H9 (cell line): ENCODE measurements around the gene SCN1A. TPM values are rescaled to one million over a fixed set of nuclear protein-coding genes. Genes with fewer than 3 reads are reported as not detected.

Experiments used
- DNase-seq: peaks from one replicate; pipeline ENCODE4 v3.0.0-alpha.2; 2017
- H2AFZ ChIP-seq: one replicate; pipeline ENCODE4 v1.6.1; 2013; ENCODE audit warnings: mild to moderate bottlenecking, low read length, control low read depth, moderate library complexity
- H2AK5ac ChIP-seq: 2 replicates; pipeline ENCODE4 v1.6.1; 2013; ENCODE audit warnings: low read length, control low read depth, mixed read lengths; ENCODE audit not compliant: insufficient read length
- H2BK120ac ChIP-seq: one replicate; pipeline ENCODE4 v1.6.1; 2013; ENCODE audit warnings: low read depth, mild to moderate bottlenecking, low read length, control low read depth, inconsistent platforms; ENCODE audit not compliant: poor library complexity, severe bottlenecking
- H2BK12ac ChIP-seq: 2 replicates; pipeline ENCODE4 v1.6.1; 2013; ENCODE audit warnings: low read length, control low read depth, mixed read lengths, low read depth; ENCODE audit not compliant: insufficient read length
- H2BK15ac ChIP-seq: 2 replicates; pipeline ENCODE4 v1.6.1; 2013; ENCODE audit warnings: low read depth, low read length, control low read depth
- H2BK20ac ChIP-seq: one replicate; pipeline ENCODE4 v1.6.1; 2013; ENCODE audit warnings: low read depth, mild to moderate bottlenecking, low read length, control low read depth, inconsistent platforms; ENCODE audit not compliant: poor library complexity, severe bottlenecking
- H2BK5ac ChIP-seq: 2 replicates; pipeline ENCODE4 v1.6.1; 2013; ENCODE audit warnings: low read length, control low read depth, mixed read lengths; ENCODE audit not compliant: insufficient read length
- H3K14ac ChIP-seq: 2 replicates; pipeline ENCODE4 v1.6.1; 2013; ENCODE audit warnings: low read length, control low read depth; ENCODE audit not compliant: insufficient read depth
- H3K18ac ChIP-seq: 2 replicates; pipeline ENCODE4 v1.6.1; 2013; ENCODE audit warnings: low read depth, mild to moderate bottlenecking, mixed read lengths, low read length, control low read depth; ENCODE audit not compliant: insufficient read length
- H3K23ac ChIP-seq: 2 replicates; pipeline ENCODE4 v1.6.1; 2013; ENCODE audit warnings: low read length, control low read depth, mixed read lengths, low read depth; ENCODE audit not compliant: insufficient read length
- H3K23me2 ChIP-seq: 2 replicates; pipeline ENCODE4 v1.6.1; 2013; ENCODE audit warnings: low read depth, mild to moderate bottlenecking, mixed read lengths, low read length, control low read depth; ENCODE audit not compliant: insufficient read length, poor library complexity, severe bottlenecking
- H3K27ac ChIP-seq: 2 replicates; pipeline ENCODE4 v1.5.1; 2013; ENCODE audit warnings: low read length, control low read depth, mixed read lengths, low read depth; ENCODE audit not compliant: insufficient read length
- H3K27me3 ChIP-seq: 2 replicates; pipeline ENCODE4 v1.6.1; 2013; ENCODE audit warnings: low read length, control low read depth, inconsistent platforms; ENCODE audit not compliant: insufficient read depth
- H3K4ac ChIP-seq: 2 replicates; pipeline ENCODE4 v1.6.1; 2013; ENCODE audit warnings: low read depth, mild to moderate bottlenecking, control low read depth, inconsistent platforms, low read length, moderate library complexity
- H3K4me1 ChIP-seq: 2 replicates; pipeline ENCODE4 v1.6.1; 2013; ENCODE audit warnings: low read length, control low read depth, inconsistent platforms; ENCODE audit not compliant: insufficient read depth
- H3K4me2 ChIP-seq: 2 replicates; pipeline ENCODE4 v1.6.1; 2013; ENCODE audit warnings: low read length, control low read depth, mixed read lengths; ENCODE audit not compliant: insufficient read length, insufficient read depth
- H3K56ac ChIP-seq: 2 replicates; pipeline ENCODE4 v1.6.1; 2013; ENCODE audit warnings: low read depth, mild to moderate bottlenecking, mixed read lengths, low read length, control low read depth; ENCODE audit not compliant: insufficient read length
- H3K79me1 ChIP-seq: 2 replicates; pipeline ENCODE4 v1.6.1; 2013; ENCODE audit warnings: low read depth, mild to moderate bottlenecking, moderate library complexity, low read length, control low read depth, inconsistent platforms; ENCODE audit not compliant: insufficient read depth, poor library complexity, severe bottlenecking
- H3K79me2 ChIP-seq: 2 replicates; pipeline ENCODE4 v1.6.1; 2013; ENCODE audit warnings: low read length, control low read depth, inconsistent platforms; ENCODE audit not compliant: insufficient read depth
- H3K9ac ChIP-seq: 2 replicates; pipeline ENCODE4 v1.6.1; 2013; ENCODE audit warnings: low read length, control low read depth, mixed read lengths; ENCODE audit not compliant: insufficient read length; ENCODE audit errors: extremely low read depth
- H3K9me3 ChIP-seq: one replicate; pipeline ENCODE4 v1.6.1; 2013; ENCODE audit warnings: low read depth, low read length, inconsistent platforms; ENCODE audit not compliant: control insufficient read depth
- H3T11ph ChIP-seq: one replicate; pipeline ENCODE4 v1.6.1; 2013; ENCODE audit warnings: mild to moderate bottlenecking, low read length, control low read depth, inconsistent platforms
- H4K20me1 ChIP-seq: one replicate; pipeline ENCODE4 v1.6.1; 2013; ENCODE audit not compliant: control insufficient read depth, insufficient read length, insufficient read depth
- H4K5ac ChIP-seq: 2 replicates; pipeline ENCODE4 v1.6.1; 2013; ENCODE audit warnings: low read depth, mild to moderate bottlenecking, mixed read lengths, low read length, control low read depth; ENCODE audit not compliant: insufficient read length
- H4K8ac ChIP-seq: replicated peaks from 2 replicates; pipeline ENCODE4 v1.6.1; 2013; ENCODE audit warnings: low read length, control low read depth, mixed read lengths, low read depth; ENCODE audit not compliant: insufficient read length
- H4K91ac ChIP-seq: 2 replicates; pipeline ENCODE4 v1.6.1; 2013; ENCODE audit warnings: low read depth, mild to moderate bottlenecking, moderate library complexity, mixed read lengths, low read length, control low read depth; ENCODE audit not compliant: insufficient read length
- H3K27ac Mint-ChIP-seq, 3 experiments: 2 replicates in 2 of 3; 3 replicates in 1 of 3; pipeline ENCODE4 v1.8.0; 2020 to 2021; ENCODE audit warnings: mixed read lengths in 3 of 3, mild to moderate bottlenecking in 1 of 3, moderate library complexity in 1 of 3
- H3K27me3 Mint-ChIP-seq: 2 replicates; pipeline ENCODE4 v1.8.0; 2021; ENCODE audit warnings: low read depth, mild to moderate bottlenecking, moderate library complexity, mixed read lengths
- H3K36me3 Mint-ChIP-seq, 3 experiments: 2 replicates in 2 of 3; 3 replicates in 1 of 3; pipeline ENCODE4 v1.8.0; 2020 to 2021; ENCODE audit warnings: low read depth in 3 of 3, mixed read lengths in 3 of 3; ENCODE audit not compliant: insufficient read depth in 1 of 3
- H3K4me1 Mint-ChIP-seq, 2 experiments: 2 replicates each; pipeline ENCODE4 v1.8.0; 2020; ENCODE audit warnings: mixed read lengths in 2 of 2
- H3K4me3 Mint-ChIP-seq, 2 experiments: 2 replicates in 1 of 2; 3 replicates in 1 of 2; pipeline ENCODE4 v1.8.0; 2020 to 2021; ENCODE audit warnings: mild to moderate bottlenecking in 2 of 2, mixed read lengths in 2 of 2, moderate library complexity in 1 of 2
- H3K9me3 Mint-ChIP-seq, 2 experiments: 2 replicates in 1 of 2; 3 replicates in 1 of 2; pipeline ENCODE4 v1.8.0; 2020; ENCODE audit warnings: mild to moderate bottlenecking in 2 of 2, mixed read lengths in 2 of 2, moderate library complexity in 1 of 2
- CTCF ChIP-seq: fragments of 200-600 bp; sonication (generic); conservative IDR thresholded peaks from 3 replicates; pipeline ENCODE4 v1.8.0; 2021; ENCODE audit warnings: antibody characterized with exemption, mild to moderate bottlenecking
- WGBS: extraction: QIAGEN DNeasy Blood & Tissue Kit; methylation state at CpG from one replicate; pipeline ENCODE4 v1.1.7; 2013; ENCODE audit warnings: missing lambda C conversion rate, low lambda C conversion rate, mixed read lengths; ENCODE audit not compliant: insufficient read length; ENCODE audit errors: extremely low coverage; 5-methylcytosine and 5-hydroxymethylcytosine counted together
- total RNA-seq: library from RNA; stranded (reverse); gene quantifications from 2 replicates; pipeline ENCODE4 v1.2.1, GENCODE V29; 2021

The SCN1A gene
- total RNA-seq, 1 experiment from 2014 or later = 0.13 TPM

DNA sequence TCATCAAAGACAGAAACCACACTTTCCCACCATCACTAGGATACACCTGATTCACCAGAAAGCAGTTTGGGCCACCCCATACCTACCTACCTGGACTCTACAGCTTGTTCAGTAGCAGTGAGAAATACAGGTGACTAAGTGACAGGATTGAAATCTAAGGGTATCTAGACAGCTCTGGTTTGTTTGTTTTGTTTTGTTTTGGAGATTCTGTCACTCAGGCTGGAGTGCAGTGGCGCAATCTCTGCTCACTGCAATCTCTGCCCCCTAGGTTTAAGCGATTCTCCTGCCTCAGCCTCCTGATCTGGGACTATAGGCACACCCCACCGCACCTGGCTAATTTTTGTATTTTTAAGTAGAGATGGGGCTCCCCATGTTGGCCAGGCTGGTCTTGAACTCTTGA is 177.4 kb downstream of the SCN1A start:
- no CpG with 5 or more reads among the region's 3 CpGs for WGBS
- peaks cover 13% of the 10 kb centered on the region; the same call in 1 of the 2 replicates for H3K79me2 ChIP-seq
- no peak overlapping the region for H3K27ac ChIP-seq
- H3K56ac ChIP-seq = no peak overlapping the region
- no peak overlapping the region for H3K4ac ChIP-seq
- no peaks in the 10 kb centered on the region for H3K9me3 ChIP-seq
- H4K5ac ChIP-seq = no peak overlapping the region
- DNase-seq = no peak
- no peak overlapping the region for H2BK20ac ChIP-seq
- no peak overlapping the region for H3K27ac Mint-ChIP-seq
- no peak overlapping the region for H2AFZ ChIP-seq
- no peak overlapping the region for H2BK120ac ChIP-seq
- H3K27me3 Mint-ChIP-seq = no peaks in the 10 kb centered on the region; the same call in 1 of the 2 replicates
- H3T11ph ChIP-seq = no peak overlapping the region
- no peak overlapping the region for H3K4me3 Mint-ChIP-seq
- no peak overlapping the region for H3K14ac ChIP-seq
- H3K23ac ChIP-seq = no peak overlapping the region
- no peaks in the 10 kb centered on the region for H3K79me1 ChIP-seq
- no peak overlapping the region for H3K9ac ChIP-seq
- no peak overlapping the region for H4K8ac ChIP-seq
- no peak overlapping the region for H2BK15ac ChIP-seq
- H4K91ac ChIP-seq = no peak overlapping the region
- H2BK12ac ChIP-seq = no peak overlapping the region
- no peak for TF ChIP-seq CTCF
- H3K4me2 ChIP-seq = no peak overlapping the region
- H3K27me3 ChIP-seq = no peaks in the 10 kb centered on the region
- no peaks in the 10 kb centered on the region for H3K9me3 Mint-ChIP-seq
- no peaks in the 10 kb centered on the region; the same call in 1 of the 2 replicates for H3K4me1 ChIP-seq
- no peak overlapping the region for H3K18ac ChIP-seq
- no peak overlapping the region for H2BK5ac ChIP-seq
- no peak overlapping the region for H2AK5ac ChIP-seq
- H3K36me3 Mint-ChIP-seq = peaks cover 6 to 15% (median 10%) of the 10 kb centered on the region in 3 experiments; a peak in 5 of 7 replicates
- H3K4me1 Mint-ChIP-seq = peaks cover 16 to 17% of the 10 kb centered on the region in 2 experiments
- H4K20me1 ChIP-seq = no peaks in the 10 kb centered on the region
- peaks cover 3% of the 10 kb centered on the region for H3K23me2 ChIP-seq
